H9 (cell line): Measurements from ENCODE around the gene SLC25A20. TPM values are rescaled to one million over a fixed set of nuclear protein-coding genes. Genes with fewer than 3 reads are reported as not detected.

Experiments used
- DNase-seq: peaks from one replicate; pipeline ENCODE4 v3.0.0-alpha.2; 2017
- H2AFZ ChIP-seq: one replicate; pipeline ENCODE4 v1.6.1; 2013; ENCODE audit warnings: mild to moderate bottlenecking, low read length, control low read depth, moderate library complexity
- H2AK5ac ChIP-seq: 2 replicates; pipeline ENCODE4 v1.6.1; 2013; ENCODE audit warnings: low read length, control low read depth, mixed read lengths; ENCODE audit not compliant: insufficient read length
- H2BK120ac ChIP-seq: one replicate; pipeline ENCODE4 v1.6.1; 2013; ENCODE audit warnings: low read depth, mild to moderate bottlenecking, low read length, control low read depth, inconsistent platforms; ENCODE audit not compliant: poor library complexity, severe bottlenecking
- H2BK12ac ChIP-seq: 2 replicates; pipeline ENCODE4 v1.6.1; 2013; ENCODE audit warnings: low read length, control low read depth, mixed read lengths, low read depth; ENCODE audit not compliant: insufficient read length
- H2BK15ac ChIP-seq: 2 replicates; pipeline ENCODE4 v1.6.1; 2013; ENCODE audit warnings: low read depth, low read length, control low read depth
- H2BK20ac ChIP-seq: one replicate; pipeline ENCODE4 v1.6.1; 2013; ENCODE audit warnings: low read depth, mild to moderate bottlenecking, low read length, control low read depth, inconsistent platforms; ENCODE audit not compliant: poor library complexity, severe bottlenecking
- H2BK5ac ChIP-seq: 2 replicates; pipeline ENCODE4 v1.6.1; 2013; ENCODE audit warnings: low read length, control low read depth, mixed read lengths; ENCODE audit not compliant: insufficient read length
- H3K14ac ChIP-seq: 2 replicates; pipeline ENCODE4 v1.6.1; 2013; ENCODE audit warnings: low read length, control low read depth; ENCODE audit not compliant: insufficient read depth
- H3K18ac ChIP-seq: 2 replicates; pipeline ENCODE4 v1.6.1; 2013; ENCODE audit warnings: low read depth, mild to moderate bottlenecking, mixed read lengths, low read length, control low read depth; ENCODE audit not compliant: insufficient read length
- H3K23ac ChIP-seq: 2 replicates; pipeline ENCODE4 v1.6.1; 2013; ENCODE audit warnings: low read length, control low read depth, mixed read lengths, low read depth; ENCODE audit not compliant: insufficient read length
- H3K23me2 ChIP-seq: 2 replicates; pipeline ENCODE4 v1.6.1; 2013; ENCODE audit warnings: low read depth, mild to moderate bottlenecking, mixed read lengths, low read length, control low read depth; ENCODE audit not compliant: insufficient read length, poor library complexity, severe bottlenecking
- H3K27ac ChIP-seq: 2 replicates; pipeline ENCODE4 v1.5.1; 2013; ENCODE audit warnings: low read length, control low read depth, mixed read lengths, low read depth; ENCODE audit not compliant: insufficient read length
- H3K27me3 ChIP-seq: 2 replicates; pipeline ENCODE4 v1.6.1; 2013; ENCODE audit warnings: low read length, control low read depth, inconsistent platforms; ENCODE audit not compliant: insufficient read depth
- H3K4ac ChIP-seq: 2 replicates; pipeline ENCODE4 v1.6.1; 2013; ENCODE audit warnings: low read depth, mild to moderate bottlenecking, control low read depth, inconsistent platforms, low read length, moderate library complexity
- H3K4me1 ChIP-seq: 2 replicates; pipeline ENCODE4 v1.6.1; 2013; ENCODE audit warnings: low read length, control low read depth, inconsistent platforms; ENCODE audit not compliant: insufficient read depth
- H3K4me2 ChIP-seq: 2 replicates; pipeline ENCODE4 v1.6.1; 2013; ENCODE audit warnings: low read length, control low read depth, mixed read lengths; ENCODE audit not compliant: insufficient read length, insufficient read depth
- H3K56ac ChIP-seq: 2 replicates; pipeline ENCODE4 v1.6.1; 2013; ENCODE audit warnings: low read depth, mild to moderate bottlenecking, mixed read lengths, low read length, control low read depth; ENCODE audit not compliant: insufficient read length
- H3K79me1 ChIP-seq: 2 replicates; pipeline ENCODE4 v1.6.1; 2013; ENCODE audit warnings: low read depth, mild to moderate bottlenecking, moderate library complexity, low read length, control low read depth, inconsistent platforms; ENCODE audit not compliant: insufficient read depth, poor library complexity, severe bottlenecking
- H3K79me2 ChIP-seq: 2 replicates; pipeline ENCODE4 v1.6.1; 2013; ENCODE audit warnings: low read length, control low read depth, inconsistent platforms; ENCODE audit not compliant: insufficient read depth
- H3K9ac ChIP-seq: 2 replicates; pipeline ENCODE4 v1.6.1; 2013; ENCODE audit warnings: low read length, control low read depth, mixed read lengths; ENCODE audit not compliant: insufficient read length; ENCODE audit errors: extremely low read depth
- H3K9me3 ChIP-seq: one replicate; pipeline ENCODE4 v1.6.1; 2013; ENCODE audit warnings: low read depth, low read length, inconsistent platforms; ENCODE audit not compliant: control insufficient read depth
- H3T11ph ChIP-seq: one replicate; pipeline ENCODE4 v1.6.1; 2013; ENCODE audit warnings: mild to moderate bottlenecking, low read length, control low read depth, inconsistent platforms
- H4K20me1 ChIP-seq: one replicate; pipeline ENCODE4 v1.6.1; 2013; ENCODE audit not compliant: control insufficient read depth, insufficient read length, insufficient read depth
- H4K5ac ChIP-seq: 2 replicates; pipeline ENCODE4 v1.6.1; 2013; ENCODE audit warnings: low read depth, mild to moderate bottlenecking, mixed read lengths, low read length, control low read depth; ENCODE audit not compliant: insufficient read length
- H4K8ac ChIP-seq: replicated peaks from 2 replicates; pipeline ENCODE4 v1.6.1; 2013; ENCODE audit warnings: low read length, control low read depth, mixed read lengths, low read depth; ENCODE audit not compliant: insufficient read length
- H4K91ac ChIP-seq: 2 replicates; pipeline ENCODE4 v1.6.1; 2013; ENCODE audit warnings: low read depth, mild to moderate bottlenecking, moderate library complexity, mixed read lengths, low read length, control low read depth; ENCODE audit not compliant: insufficient read length
- H3K27ac Mint-ChIP-seq, 3 experiments: 2 replicates in 2 of 3; 3 replicates in 1 of 3; pipeline ENCODE4 v1.8.0; 2020 to 2021; ENCODE audit warnings: mixed read lengths in 3 of 3, mild to moderate bottlenecking in 1 of 3, moderate library complexity in 1 of 3
- H3K27me3 Mint-ChIP-seq: 2 replicates; pipeline ENCODE4 v1.8.0; 2021; ENCODE audit warnings: low read depth, mild to moderate bottlenecking, moderate library complexity, mixed read lengths
- H3K36me3 Mint-ChIP-seq, 3 experiments: 2 replicates in 2 of 3; 3 replicates in 1 of 3; pipeline ENCODE4 v1.8.0; 2020 to 2021; ENCODE audit warnings: low read depth in 3 of 3, mixed read lengths in 3 of 3; ENCODE audit not compliant: insufficient read depth in 1 of 3
- H3K4me1 Mint-ChIP-seq, 2 experiments: 2 replicates each; pipeline ENCODE4 v1.8.0; 2020; ENCODE audit warnings: mixed read lengths in 2 of 2
- H3K4me3 Mint-ChIP-seq, 2 experiments: 2 replicates in 1 of 2; 3 replicates in 1 of 2; pipeline ENCODE4 v1.8.0; 2020 to 2021; ENCODE audit warnings: mild to moderate bottlenecking in 2 of 2, mixed read lengths in 2 of 2, moderate library complexity in 1 of 2
- H3K9me3 Mint-ChIP-seq, 2 experiments: 2 replicates in 1 of 2; 3 replicates in 1 of 2; pipeline ENCODE4 v1.8.0; 2020; ENCODE audit warnings: mild to moderate bottlenecking in 2 of 2, mixed read lengths in 2 of 2, moderate library complexity in 1 of 2
- CTCF ChIP-seq: fragments of 200-600 bp; sonication (generic); conservative IDR thresholded peaks from 3 replicates; pipeline ENCODE4 v1.8.0; 2021; ENCODE audit warnings: antibody characterized with exemption, mild to moderate bottlenecking
- WGBS: extraction: QIAGEN DNeasy Blood & Tissue Kit; methylation state at CpG from one replicate; pipeline ENCODE4 v1.1.7; 2013; ENCODE audit warnings: missing lambda C conversion rate, low lambda C conversion rate, mixed read lengths; ENCODE audit not compliant: insufficient read length; ENCODE audit errors: extremely low coverage; 5-methylcytosine and 5-hydroxymethylcytosine counted together
- total RNA-seq: library from RNA; stranded (reverse); gene quantifications from 2 replicates; pipeline ENCODE4 v1.2.1, GENCODE V29; 2021

Gene SLC25A20
- total RNA-seq, 1 experiment from 2014 or later, result 7.4 TPM

GRCh38 chr3:48879307-48879993 is 19.2 kb downstream of the SLC25A20 start:
- H3K4ac ChIP-seq, result no peak overlapping the region
- H4K5ac ChIP-seq, result no peak overlapping the region
- no peak overlapping the region for H3K18ac ChIP-seq
- H2BK5ac ChIP-seq, result no peak overlapping the region
- no peak overlapping the region for H2AK5ac ChIP-seq
- H2BK12ac ChIP-seq, result no peak overlapping the region
- DNase-seq, result no peak
- H4K91ac ChIP-seq, result no peak overlapping the region
- Mint-ChIP-seq H3K36me3 (0 out of 7 replicates have a peak, but pooled peaks cover 0 to 2% (median 0%) of the 10 kb centered on the region in 3 experiments), H3K27ac (peak overlapping the region in 1 of 3 experiments; percentile 50; a peak in 1 of 7 replicates), H3K4me3 (no peak overlapping the region), H3K9me3 (no peaks in the 10 kb centered on the region), H3K4me1 (no peaks in the 10 kb centered on the region), H3K27me3 (no peaks in the 10 kb centered on the region; the same call in 1 of the 2 replicates)
- no peak overlapping the region for H2BK15ac ChIP-seq
- no peak overlapping the region for H3K4me2 ChIP-seq
- H3K23me2 ChIP-seq, result no peaks in the 10 kb centered on the region
- TF ChIP-seq CTCF, result no peak
- H3K27ac ChIP-seq, result no peak overlapping the region
- H3K9me3 ChIP-seq, result no peaks in the 10 kb centered on the region
- no peaks in the 10 kb centered on the region for H3K4me1 ChIP-seq
- no peak overlapping the region for H2BK120ac ChIP-seq
- no peak overlapping the region for H3K9ac ChIP-seq
- no CpG with 5 or more reads among the region's 6 CpGs for WGBS
- H2BK20ac ChIP-seq, result no peak overlapping the region
- no peak overlapping the region for H3T11ph ChIP-seq
- H3K14ac ChIP-seq, result no peak overlapping the region
- no peaks in the 10 kb centered on the region for H3K27me3 ChIP-seq
- no peak overlapping the region for H4K8ac ChIP-seq
- no peak overlapping the region for H2AFZ ChIP-seq
- no peaks in the 10 kb centered on the region for H3K79me1 ChIP-seq
- H4K20me1 ChIP-seq, result no peaks in the 10 kb centered on the region
- no peak overlapping the region for H3K23ac ChIP-seq
- no peak overlapping the region for H3K56ac ChIP-seq
- no peaks in the 10 kb centered on the region for H3K79me2 ChIP-seq
